GM18861 (cell line): ENCODE data around the gene ZNF598.

Experiments used
- ATAC-seq: cut with Tn5 transposase; IDR thresholded peaks from one replicate; pipeline ENCODE4 v1.9.1; 2021; ENCODE audit not compliant: unreplicated experiment

The ZNF598 gene

DNA sequence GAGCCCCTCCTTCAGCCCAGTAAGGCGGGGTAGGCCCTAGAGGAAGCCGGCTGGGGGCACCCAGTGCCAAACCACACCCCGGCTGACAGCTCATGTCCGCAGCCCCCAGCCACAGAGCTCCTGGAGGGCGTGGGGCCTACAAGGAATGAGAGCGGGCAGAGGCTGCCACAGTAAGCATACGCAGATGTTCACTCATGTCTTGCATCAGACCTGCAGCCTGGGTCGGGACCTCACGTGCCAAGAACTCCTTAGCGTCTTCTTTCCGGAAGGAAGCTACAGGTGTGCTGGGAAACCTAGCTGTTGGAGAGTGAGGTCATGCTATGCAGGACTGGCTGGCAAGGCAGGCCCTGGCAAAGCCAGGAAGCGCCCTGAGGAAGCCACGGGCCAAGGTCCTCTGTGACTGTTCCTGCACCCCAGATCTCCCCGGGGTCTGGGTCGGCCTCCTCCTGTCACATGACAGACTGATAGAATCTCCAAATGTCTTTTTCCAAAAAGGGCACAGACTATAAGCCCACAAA lies 1.6 kb downstream of the ZNF598 start:
- no peak for ATAC-seq

GRCh38 chr16:2007081-2007836 lies 2.4 kb downstream of the ZNF598 start:
- no peak for ATAC-seq

DNA sequence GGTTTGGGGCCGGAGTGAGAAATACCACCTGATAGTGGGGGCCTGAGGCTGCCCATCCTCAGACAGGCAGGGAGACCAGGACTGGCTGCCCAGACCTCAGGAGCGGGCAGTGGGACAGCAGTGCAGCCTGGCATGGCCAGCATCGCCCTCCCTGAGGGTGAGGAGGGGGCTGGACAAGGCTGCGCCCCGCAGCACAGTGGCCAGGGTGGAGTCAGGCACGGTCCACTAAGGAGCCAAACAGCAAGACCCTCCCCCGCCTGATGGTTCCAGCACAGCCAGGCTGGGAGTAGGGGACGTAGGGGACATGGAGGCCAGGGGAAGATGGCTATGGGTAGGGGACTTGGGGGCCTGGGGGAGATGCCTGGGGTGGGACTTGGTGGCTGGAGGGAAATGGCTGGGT lies 3.3 kb downstream of the ZNF598 start:
- no peak for ATAC-seq

- ATAC-seq: no peak
Observed at GRCh38 chr16:2005646-2006045, 4.0 kb downstream of the ZNF598 start.

DNA sequence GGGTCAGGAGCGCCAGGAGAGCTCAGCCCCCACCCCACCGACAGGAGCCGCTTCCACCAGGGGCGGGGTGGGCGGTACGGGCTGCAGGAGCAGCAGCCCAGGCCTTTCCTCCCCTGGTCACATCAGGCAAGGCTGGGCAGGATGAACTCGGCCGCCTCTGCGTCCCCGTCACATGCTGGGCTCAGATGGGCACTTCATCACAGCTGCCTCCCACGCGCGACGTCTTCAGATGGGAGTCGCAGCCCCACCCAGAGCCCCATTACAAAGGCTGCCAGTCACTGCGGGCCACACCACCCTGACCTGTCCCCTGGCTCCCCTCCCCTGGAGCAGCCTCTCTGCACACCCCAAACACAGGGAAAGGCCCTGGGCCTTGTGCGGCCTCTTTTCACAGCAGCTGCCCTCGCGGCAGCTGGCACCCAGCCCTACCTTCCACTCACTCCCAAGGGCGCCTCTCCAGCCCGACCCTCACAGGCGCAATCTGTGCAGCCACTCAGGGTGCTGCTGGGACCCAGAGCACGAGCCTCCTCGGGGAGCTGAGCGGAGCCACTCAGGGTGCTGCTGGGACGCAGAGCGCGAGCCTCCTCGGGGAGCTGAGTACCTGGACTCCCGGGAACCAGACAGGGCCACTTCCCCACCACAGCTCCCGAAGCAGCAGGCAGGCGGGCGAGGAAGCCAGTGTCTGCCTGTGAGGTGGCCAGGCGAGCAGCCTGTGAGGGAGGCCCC lies 4.7 kb downstream of the ZNF598 start:
- ATAC-seq: no peak

GRCh38 chr16:2003827-2004641 lies 5.6 kb downstream of the ZNF598 start:
- ATAC-seq: peak; percentile 62

GRCh38 chr16:2003231-2003826 lies 6.3 kb downstream of the ZNF598 start:
- ATAC-seq: no peak

DNA sequence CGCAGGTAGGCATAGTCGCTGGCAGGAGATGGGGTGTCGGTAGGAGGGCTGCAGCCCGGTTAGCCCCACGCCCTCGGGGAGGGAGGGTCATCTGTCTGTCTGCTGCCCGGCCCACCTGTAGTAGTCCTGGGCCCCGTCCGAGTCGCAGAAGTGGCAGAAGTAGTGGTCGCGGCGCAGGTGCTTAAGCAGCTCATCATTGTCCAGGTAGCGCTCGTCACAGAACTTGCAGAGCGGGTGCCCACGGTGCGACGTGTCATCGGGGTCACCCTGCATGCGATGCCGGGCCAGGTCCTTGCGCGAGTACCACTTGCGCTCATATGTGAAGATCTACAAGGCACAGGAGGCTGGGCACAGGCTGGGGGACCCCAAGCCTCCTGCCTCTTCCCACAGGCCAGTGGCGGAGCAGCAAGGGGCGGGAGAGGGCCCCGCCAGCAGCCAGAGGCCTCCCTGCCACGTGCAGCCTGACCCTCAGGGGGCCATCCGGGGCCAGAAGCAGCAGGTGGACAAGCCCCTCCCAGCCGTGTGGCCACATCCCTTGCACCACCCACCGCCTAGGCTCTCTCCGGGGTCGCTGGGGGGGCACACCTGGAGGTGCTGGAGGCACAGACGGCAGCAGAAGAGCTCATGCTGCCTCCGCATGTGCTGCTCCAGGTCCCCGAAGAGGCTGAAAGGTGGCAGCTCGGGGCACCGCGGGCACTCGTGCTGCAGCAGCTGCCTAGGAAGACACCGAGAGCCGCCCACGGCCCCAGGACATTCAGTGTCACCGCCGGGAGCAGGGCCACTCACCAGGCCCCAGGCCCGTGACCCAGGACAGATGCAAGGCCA lies 7.0 kb downstream of the ZNF598 start:
- ATAC-seq: no peak

DNA sequence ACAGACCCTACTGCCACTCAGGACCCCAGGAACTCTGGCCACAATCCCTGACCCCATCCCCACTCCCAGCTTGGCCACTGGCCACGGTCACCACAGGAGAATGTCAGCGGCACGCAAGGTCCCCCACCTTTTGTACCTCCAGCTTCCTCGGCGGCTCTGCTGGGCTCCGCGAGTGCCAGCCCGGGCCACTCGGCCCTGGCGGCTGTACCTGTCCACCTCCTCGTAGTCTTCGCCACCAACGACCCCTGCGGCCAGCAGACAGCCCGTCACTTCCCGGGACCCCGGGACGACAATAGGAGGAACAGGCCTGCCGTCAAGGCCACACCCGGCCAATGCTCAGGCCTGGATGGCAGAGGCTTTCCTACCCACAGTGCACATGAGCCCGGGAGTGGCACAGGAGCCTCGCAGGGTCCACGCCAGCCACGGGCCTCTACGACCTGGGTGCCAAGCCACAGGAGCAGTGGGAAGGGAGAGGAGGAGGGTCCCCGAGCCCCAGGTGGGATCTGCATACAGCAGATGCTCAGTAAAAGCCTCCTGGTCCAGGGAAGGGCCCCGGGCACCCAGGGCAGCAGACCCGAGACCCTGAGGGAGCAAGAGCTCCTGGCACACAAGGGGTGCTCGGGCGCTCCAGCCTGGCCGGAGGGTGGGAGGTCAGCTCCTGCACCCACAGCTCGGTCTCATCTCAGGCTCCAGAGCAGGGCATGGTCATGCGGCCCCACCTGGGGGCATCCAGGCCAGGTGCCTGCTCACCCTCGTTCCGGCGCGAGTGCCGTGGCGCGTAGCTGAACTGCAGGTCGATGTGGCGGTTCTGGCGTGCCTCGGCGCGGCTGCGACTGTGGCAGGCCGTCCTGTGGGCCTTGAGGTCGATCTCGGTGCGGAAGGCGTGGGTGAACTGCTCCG lies 7.9 kb downstream of the ZNF598 start:
- ATAC-seq: no peak

GRCh38 chr16:2001035-2001434 lies 8.6 kb downstream of the ZNF598 start:
- no peak for ATAC-seq

GRCh38 chr16:1999866-2000514 lies 9.6 kb downstream of the ZNF598 start:
- ATAC-seq: no peak

DNA sequence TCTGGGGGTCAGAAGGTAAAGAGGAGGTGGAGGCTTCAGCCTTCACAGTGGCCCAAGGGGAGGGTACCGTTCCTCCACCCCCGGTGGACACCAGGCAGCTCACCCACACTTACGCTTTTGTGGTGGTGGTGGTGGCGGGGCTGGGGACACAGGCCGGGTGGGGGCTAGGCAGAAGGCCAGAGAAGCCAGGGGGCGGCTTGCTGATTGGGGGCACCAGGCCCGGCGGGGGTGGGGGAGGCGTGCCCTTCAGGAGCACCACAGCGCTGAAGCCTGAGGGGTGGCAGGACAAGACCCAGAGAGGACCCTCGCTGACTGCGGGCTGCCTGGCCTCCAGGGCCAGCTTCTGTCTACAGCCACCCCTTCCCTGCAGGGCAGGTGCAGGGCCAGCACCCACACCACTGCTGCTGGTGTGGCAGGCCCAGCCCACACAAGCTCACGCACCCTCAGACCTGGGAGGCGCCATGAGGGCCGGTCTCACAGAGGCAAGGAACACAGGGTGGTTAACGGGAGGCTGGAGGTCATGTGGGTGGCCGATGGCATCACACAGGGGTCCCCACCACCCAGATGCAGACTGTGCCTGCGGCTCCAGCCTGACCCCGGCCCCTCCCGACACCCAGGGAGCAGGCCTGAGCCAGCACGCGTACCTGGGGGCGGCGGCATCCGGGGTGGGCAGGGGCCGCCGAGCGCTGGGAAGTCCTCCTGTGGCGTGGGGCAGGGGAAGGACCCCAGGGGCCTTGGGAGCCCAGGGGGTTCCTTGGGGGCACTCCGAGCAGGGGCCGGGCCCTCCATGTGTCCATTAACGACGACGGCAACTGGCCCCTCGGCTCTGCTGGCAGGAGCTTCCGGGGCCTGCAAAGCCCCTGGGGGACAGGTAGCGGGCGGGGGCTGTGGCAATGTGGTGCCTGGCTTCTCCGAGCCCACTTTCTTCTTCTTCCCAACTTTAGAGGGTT lies 10.5 kb downstream of the ZNF598 start:
- no peak for ATAC-seq

DNA sequence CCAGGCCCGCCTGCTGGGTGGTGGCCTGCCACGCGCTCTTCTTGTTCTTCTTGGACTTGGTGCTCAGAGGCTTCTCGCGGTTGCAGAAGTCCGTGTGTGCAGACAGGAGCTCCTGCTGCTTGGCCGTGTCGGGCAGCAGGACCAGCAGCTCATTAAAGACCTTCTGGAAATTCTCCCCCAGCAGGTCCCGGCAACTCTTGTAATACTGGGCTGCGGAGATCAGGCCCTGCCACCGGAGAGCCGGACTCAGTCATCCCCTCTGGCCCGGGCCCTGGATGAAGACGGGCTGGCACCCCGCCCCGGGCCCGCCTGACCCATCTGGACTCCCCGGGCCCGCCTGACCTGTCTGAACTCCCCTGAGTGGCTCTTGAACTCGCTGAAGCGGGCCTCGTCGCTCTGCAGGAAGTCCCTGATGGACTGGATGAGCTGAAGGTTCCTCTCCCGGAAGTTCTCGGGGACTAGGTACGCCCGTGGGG lies 11.2 kb downstream of the ZNF598 start:
- ATAC-seq: no peak

DNA sequence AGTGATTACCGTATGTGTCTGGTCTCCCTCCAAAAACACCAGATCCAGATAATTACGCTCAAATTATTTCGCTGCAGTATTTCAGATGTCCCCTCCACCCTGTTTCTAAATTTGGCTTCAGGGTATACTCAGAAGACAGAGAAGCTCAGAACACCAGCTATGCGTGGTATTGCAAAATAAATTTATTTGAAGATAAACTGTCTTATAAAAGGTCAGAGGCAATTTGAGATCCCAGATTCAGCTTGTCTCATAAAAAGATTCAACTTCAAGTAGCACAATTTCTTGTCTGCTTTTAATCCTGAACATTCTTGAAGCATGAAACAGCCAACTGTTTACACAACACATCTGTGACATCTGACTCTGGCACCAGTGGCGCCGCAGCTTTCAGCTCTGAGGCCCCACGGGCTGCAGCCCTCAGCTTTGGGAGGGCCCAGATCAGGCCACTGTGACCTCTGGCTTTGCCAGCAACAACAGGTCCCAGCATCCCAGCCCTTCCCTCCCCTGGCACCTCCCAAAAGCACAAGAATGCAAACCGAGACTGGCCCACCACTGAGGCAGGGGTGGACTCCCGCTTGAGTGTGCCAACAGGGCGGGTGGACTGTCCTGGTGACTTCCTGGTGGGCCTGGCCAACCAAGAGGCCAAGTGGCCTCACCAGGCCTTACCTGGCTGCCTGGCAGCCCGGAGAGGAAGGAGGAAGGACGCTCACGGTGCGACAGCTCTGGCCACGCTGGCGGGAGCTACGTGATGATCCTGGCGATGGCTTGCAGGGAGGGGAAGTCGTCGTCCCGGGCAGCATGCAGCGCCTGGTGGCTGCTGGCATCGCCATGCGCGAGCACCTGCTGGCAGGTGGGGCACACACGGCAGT lies 11.9 kb downstream of the ZNF598 start:
- no peak for ATAC-seq

- no peak for ATAC-seq
Observed at GRCh38 chr16:1993731-1994131, 15.9 kb downstream of the ZNF598 start.

- no peak for ATAC-seq
Observed at GRCh38 chr16:1992704-1993317, 16.8 kb downstream of the ZNF598 start.
